Neural cell (in vitro differentiated cells): ENCODE results near the gene USP15. TPM values are rescaled to one million over a fixed set of nuclear protein-coding genes. Genes with fewer than 3 reads are reported as not detected.

Source experiments
- H2AFZ ChIP-seq: fragments of 200-600, 300-800 bp; sonication (generic), shearing (Covaris generic); 2 replicates; pipeline ENCODE4 v1.6.0; 2014; ENCODE audit warnings: low read depth, mild to moderate bottlenecking, antibody characterized with exemption, low read length, moderate library complexity
- H3F3A ChIP-seq: fragments of 200-600 bp; shearing (Covaris generic); 2 replicates; pipeline ENCODE4 v1.6.1; 2016; ENCODE audit warnings: mild to moderate bottlenecking, moderate library complexity, mixed read lengths, antibody characterized with exemption, low read length; ENCODE audit not compliant: insufficient read depth, poor library complexity, severe bottlenecking
- H3K27ac ChIP-seq: fragments of 200-600, 300-800 bp; sonication (generic), shearing (Covaris generic); 2 replicates; pipeline ENCODE4 v1.5.1; 2014; ENCODE audit warnings: mild to moderate bottlenecking, low read length, moderate library complexity
- H3K27me3 ChIP-seq: fragments of 300-800, 200-600 bp; sonication (generic), shearing (Covaris generic); 2 replicates; pipeline ENCODE4 v1.6.0; 2014; ENCODE audit warnings: mild to moderate bottlenecking, low read depth, low read length, moderate library complexity; ENCODE audit not compliant: insufficient read depth
- H3K36me3 ChIP-seq: fragments of 300-800, 200-600 bp; sonication (generic), shearing (Covaris generic); 2 replicates; pipeline ENCODE4 v1.5.1; 2014; ENCODE audit warnings: mild to moderate bottlenecking, antibody characterized with exemption, low read length, moderate library complexity; ENCODE audit not compliant: insufficient read depth
- H3K4me2 ChIP-seq: fragments of 300-800, 200-600 bp; sonication (generic), shearing (Covaris generic); 2 replicates; pipeline ENCODE4 v1.6.0; 2014; ENCODE audit warnings: mild to moderate bottlenecking, low read length
- H3K4me3 ChIP-seq: fragments of 300-800, 200-600 bp; sonication (generic), shearing (Covaris generic); 2 replicates; pipeline ENCODE4 v1.5.1; 2014; ENCODE audit warnings: mild to moderate bottlenecking, low read length, moderate library complexity
- H3K79me2 ChIP-seq: fragments of 200-600 bp; shearing (Covaris generic); replicated peaks from 2 replicates; pipeline ENCODE4 v1.6.0; 2014; ENCODE audit warnings: mild to moderate bottlenecking, low read length, moderate library complexity; ENCODE audit not compliant: insufficient read depth
- H3K9ac ChIP-seq: fragments of 300-800, 200-600 bp; sonication (generic), shearing (Covaris generic); 2 replicates; pipeline ENCODE4 v1.6.1; 2016; ENCODE audit warnings: mild to moderate bottlenecking, low read length, mixed read lengths
- H3K9me2 ChIP-seq: fragments of 200-600 bp; shearing (Covaris generic); 2 replicates; pipeline ENCODE4 v1.6.1; 2016; ENCODE audit warnings: mild to moderate bottlenecking, low read length, mixed read lengths; ENCODE audit not compliant: insufficient read depth
- H3K9me3 ChIP-seq: fragments of 200-600, 300-800 bp; sonication (generic), shearing (Covaris generic); 2 replicates; pipeline ENCODE4 v1.6.1; 2016; ENCODE audit warnings: mild to moderate bottlenecking, mixed run types, low read length, moderate library complexity, mixed read lengths
- H4K20me1 ChIP-seq: fragments of 200-600 bp; shearing (Covaris generic); 2 replicates; pipeline ENCODE4 v1.6.1; 2016; ENCODE audit warnings: mild to moderate bottlenecking, mixed run types; ENCODE audit not compliant: insufficient read depth
- EP300 ChIP-seq: fragments of 450-650 bp; conservative IDR thresholded peaks from 2 replicates; pipeline ENCODE4 v1.6.1; 2014; ENCODE audit warnings: antibody characterized with exemption, mild to moderate bottlenecking, moderate library complexity; ENCODE audit not compliant: poor library complexity, severe bottlenecking
- EZH2 ChIP-seq: fragments of 200-600, 300-800 bp; shearing (Covaris generic), sonication (generic); IDR thresholded peaks from 2 replicates; pipeline ENCODE4 v1.6.1; 2014; ENCODE audit warnings: antibody characterized with exemption, low read length, borderline replicate concordance, mild to moderate bottlenecking; ENCODE audit not compliant: insufficient read depth, poor library complexity, severe bottlenecking
- MXI1 ChIP-seq: fragments of 450-650 bp; conservative IDR thresholded peaks from 2 replicates; pipeline ENCODE4 v1.6.1; 2014; ENCODE audit warnings: antibody characterized with exemption, mild to moderate bottlenecking; ENCODE audit not compliant: poor library complexity, severe bottlenecking
- POLR2AphosphoS5 ChIP-seq: IDR thresholded peaks from 2 replicates; pipeline ENCODE4 v1.6.1; 2012
- RAD21 ChIP-seq: fragments of 450-650 bp; conservative IDR thresholded peaks from 2 replicates; pipeline ENCODE4 v1.6.1; 2014; ENCODE audit warnings: antibody characterized with exemption, mild to moderate bottlenecking, moderate library complexity
- SMC3 ChIP-seq: fragments of 450-650 bp; conservative IDR thresholded peaks from 2 replicates; pipeline ENCODE4 v1.6.1; 2014; ENCODE audit warnings: antibody characterized with exemption, mild to moderate bottlenecking, moderate library complexity; ENCODE audit not compliant: poor library complexity
- TAF1 ChIP-seq: IDR thresholded peaks from 2 replicates; pipeline ENCODE4 v1.6.1; 2012; ENCODE audit warnings: low read depth
- polyA plus RNA-seq: library from polyadenylated mRNA; depleted of rRNA; stranded (reverse); fragments of >200 nt; gene quantifications from 2 replicates; pipeline ENCODE4 v1.2.3, GENCODE V29; 2014
- TF ChIP-seq, protein P1 (sequence below): fragments of 450-650 bp; IDR thresholded peaks from 2 replicates; pipeline ENCODE4 v1.5.1; 2014; ENCODE audit warnings: antibody characterized with exemption, mild to moderate bottlenecking, moderate library complexity; ENCODE audit not compliant: poor library complexity, severe bottlenecking
- TF ChIP-seq, protein P2 (sequence below): IDR thresholded peaks from 2 replicates; pipeline ENCODE4 v1.6.1; 2012; ENCODE audit warnings: borderline replicate concordance

Gene USP15
- polyA plus RNA-seq, 1 donor from 2014 or later, result 113 TPM

DNA sequence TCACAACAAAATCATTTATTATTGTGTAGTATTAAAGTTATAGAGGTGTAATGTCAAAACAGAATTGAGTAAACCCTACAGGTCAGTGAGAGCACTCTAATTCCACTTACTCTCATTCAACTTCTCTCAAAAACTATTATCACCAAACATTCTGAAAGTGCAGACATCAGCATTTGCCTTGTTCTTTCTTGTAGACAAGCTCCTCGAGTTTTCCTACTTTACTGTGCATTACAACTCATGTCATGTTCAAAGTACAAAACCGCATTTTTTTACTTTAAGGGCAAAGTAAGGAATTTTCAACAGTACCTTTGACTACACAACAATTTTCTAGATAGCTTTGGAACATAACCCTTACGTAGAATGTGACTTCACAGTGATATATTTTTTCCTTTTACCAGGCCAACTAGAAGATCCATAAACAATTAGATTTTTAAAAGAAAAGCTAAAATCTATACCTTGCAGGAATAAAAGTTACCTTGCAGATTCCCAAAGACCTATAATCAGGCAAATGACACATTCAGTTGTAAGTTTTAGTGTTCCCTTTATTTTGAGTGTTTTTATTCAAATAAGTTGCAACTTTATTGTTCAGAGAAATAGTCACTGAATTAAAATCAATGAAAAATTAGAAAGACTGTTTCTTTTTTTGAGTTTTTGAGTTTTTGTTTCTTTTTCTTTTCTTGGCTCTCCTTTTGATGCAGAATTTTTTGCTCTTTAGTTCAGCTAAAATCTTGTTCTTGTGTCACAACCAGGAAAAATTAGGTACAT is 12.7 kb upstream of the USP15 start:
- Histone ChIP-seq H3F3A (no peaks in the 10 kb centered on the region), H3K27me3 (no peaks in the 10 kb centered on the region), H3K4me2 (no peak overlapping the region), H4K20me1 (no peaks in the 10 kb centered on the region), H3K9me2 (no peaks in the 10 kb centered on the region), H3K79me2 (no peaks in the 10 kb centered on the region), H3K4me3 (no peak overlapping the region), H3K27ac (no peak overlapping the region), H3K9me3 (no peaks in the 10 kb centered on the region), H3K36me3 (no peaks in the 10 kb centered on the region), H3K9ac (no peak overlapping the region), H2AFZ (no peak overlapping the region)
- TF ChIP-seq SMC3 (no peak), EZH2 (no peak), EP300 (no peak), TAF1 (no peak), MXI1 (no peak), RAD21 (no peak), POLR2AphosphoS5 (no peak)
- TF ChIP-seq, protein P1, sequence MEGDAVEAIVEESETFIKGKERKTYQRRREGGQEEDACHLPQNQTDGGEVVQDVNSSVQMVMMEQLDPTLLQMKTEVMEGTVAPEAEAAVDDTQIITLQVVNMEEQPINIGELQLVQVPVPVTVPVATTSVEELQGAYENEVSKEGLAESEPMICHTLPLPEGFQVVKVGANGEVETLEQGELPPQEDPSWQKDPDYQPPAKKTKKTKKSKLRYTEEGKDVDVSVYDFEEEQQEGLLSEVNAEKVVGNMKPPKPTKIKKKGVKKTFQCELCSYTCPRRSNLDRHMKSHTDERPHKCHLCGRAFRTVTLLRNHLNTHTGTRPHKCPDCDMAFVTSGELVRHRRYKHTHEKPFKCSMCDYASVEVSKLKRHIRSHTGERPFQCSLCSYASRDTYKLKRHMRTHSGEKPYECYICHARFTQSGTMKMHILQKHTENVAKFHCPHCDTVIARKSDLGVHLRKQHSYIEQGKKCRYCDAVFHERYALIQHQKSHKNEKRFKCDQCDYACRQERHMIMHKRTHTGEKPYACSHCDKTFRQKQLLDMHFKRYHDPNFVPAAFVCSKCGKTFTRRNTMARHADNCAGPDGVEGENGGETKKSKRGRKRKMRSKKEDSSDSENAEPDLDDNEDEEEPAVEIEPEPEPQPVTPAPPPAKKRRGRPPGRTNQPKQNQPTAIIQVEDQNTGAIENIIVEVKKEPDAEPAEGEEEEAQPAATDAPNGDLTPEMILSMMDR, result no peak
- TF ChIP-seq, protein P2, sequence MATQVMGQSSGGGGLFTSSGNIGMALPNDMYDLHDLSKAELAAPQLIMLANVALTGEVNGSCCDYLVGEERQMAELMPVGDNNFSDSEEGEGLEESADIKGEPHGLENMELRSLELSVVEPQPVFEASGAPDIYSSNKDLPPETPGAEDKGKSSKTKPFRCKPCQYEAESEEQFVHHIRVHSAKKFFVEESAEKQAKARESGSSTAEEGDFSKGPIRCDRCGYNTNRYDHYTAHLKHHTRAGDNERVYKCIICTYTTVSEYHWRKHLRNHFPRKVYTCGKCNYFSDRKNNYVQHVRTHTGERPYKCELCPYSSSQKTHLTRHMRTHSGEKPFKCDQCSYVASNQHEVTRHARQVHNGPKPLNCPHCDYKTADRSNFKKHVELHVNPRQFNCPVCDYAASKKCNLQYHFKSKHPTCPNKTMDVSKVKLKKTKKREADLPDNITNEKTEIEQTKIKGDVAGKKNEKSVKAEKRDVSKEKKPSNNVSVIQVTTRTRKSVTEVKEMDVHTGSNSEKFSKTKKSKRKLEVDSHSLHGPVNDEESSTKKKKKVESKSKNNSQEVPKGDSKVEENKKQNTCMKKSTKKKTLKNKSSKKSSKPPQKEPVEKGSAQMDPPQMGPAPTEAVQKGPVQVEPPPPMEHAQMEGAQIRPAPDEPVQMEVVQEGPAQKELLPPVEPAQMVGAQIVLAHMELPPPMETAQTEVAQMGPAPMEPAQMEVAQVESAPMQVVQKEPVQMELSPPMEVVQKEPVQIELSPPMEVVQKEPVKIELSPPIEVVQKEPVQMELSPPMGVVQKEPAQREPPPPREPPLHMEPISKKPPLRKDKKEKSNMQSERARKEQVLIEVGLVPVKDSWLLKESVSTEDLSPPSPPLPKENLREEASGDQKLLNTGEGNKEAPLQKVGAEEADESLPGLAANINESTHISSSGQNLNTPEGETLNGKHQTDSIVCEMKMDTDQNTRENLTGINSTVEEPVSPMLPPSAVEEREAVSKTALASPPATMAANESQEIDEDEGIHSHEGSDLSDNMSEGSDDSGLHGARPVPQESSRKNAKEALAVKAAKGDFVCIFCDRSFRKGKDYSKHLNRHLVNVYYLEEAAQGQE, result no peak

DNA sequence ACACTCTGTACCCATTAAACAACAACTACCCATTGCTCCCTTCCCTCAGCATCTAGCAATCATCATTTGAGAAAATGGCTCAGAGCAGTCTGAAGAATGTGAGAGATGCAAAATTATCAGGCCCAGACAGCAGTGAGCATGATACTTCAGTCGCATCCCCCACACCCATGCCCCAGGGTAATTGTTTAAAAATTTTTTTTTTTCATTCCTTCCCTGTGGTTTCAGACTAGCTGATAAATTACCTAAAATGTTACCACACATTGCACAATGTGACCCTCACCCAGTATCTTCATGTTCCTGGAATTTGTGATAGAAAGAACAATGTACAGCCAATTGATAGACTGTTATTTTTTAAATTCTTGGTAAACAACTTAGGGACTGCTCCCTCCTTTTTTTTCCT is 11.3 kb upstream of the USP15 start:
- Histone ChIP-seq H3K9me2 (no peaks in the 10 kb centered on the region), H3K27ac (no peak overlapping the region), H3K9me3 (no peaks in the 10 kb centered on the region), H3K79me2 (no peaks in the 10 kb centered on the region), H3K36me3 (no peaks in the 10 kb centered on the region), H4K20me1 (no peaks in the 10 kb centered on the region), H3K4me3 (no peak overlapping the region), H3K27me3 (no peaks in the 10 kb centered on the region), H3F3A (no peaks in the 10 kb centered on the region), H2AFZ (no peak overlapping the region), H3K4me2 (no peak overlapping the region), H3K9ac (no peak overlapping the region)
- TF ChIP-seq EZH2, result no peak
- no peak for TF ChIP-seq MXI1
- no peak for TF ChIP-seq TAF1
- TF ChIP-seq EP300, result no peak
